ENCODE results near the gene FOXK1. TPM values are rescaled to one million over a fixed set of nuclear protein-coding genes. Genes with fewer than 3 reads are reported as not detected.

Gene FOXK1
- total and polyA plus RNA-seq, 2 experiments from 2014 or later, result 2.3 to 12.7 TPM

GRCh38 chr7:4734587-4735345 is 52.7 kb downstream of the FOXK1 start:
- no peak overlapping the region for H3K27ac Mint-ChIP-seq
- no peak overlapping the region for H3K4me3 ChIP-seq
- no peaks in the 10 kb centered on the region for H3K36me3 ChIP-seq (ENCODE audit: insufficient read depth)
- no peaks in the 10 kb centered on the region for H3K9me3 Mint-ChIP-seq
- no peaks in the 10 kb centered on the region for H3K9me2 ChIP-seq (ENCODE audit: insufficient read depth)
- no peak for TF ChIP-seq CTCF (conservative IDR thresholded peaks at IDR 0.05; ENCODE audit: low read depth in 2 of 2)
- no peak for TF ChIP-seq ZNF462 (CRISPR knock-in tag; IDR thresholded peaks at IDR 0.05)
- peaks cover 25% of the 10 kb centered on the region for H4K20me1 ChIP-seq (replicated peaks; ENCODE audit: insufficient read depth)
- H3K4me1 ChIP-seq (ENCODE audit: insufficient read depth), result peaks cover 11% of the 10 kb centered on the region; the same call in 1 of the 2 replicates
- no peaks in the 10 kb centered on the region; the same call in 1 of the 2 replicates for H3F3A ChIP-seq (replicated peaks; ENCODE audit: low read depth)
- ATAC-seq (no peak), DNase-seq (ENCODE audit: low spot score) (no peak)
- H3K4me2 ChIP-seq, result no peak overlapping the region
- H3K27ac ChIP-seq (ENCODE audit: low read depth), result no peak overlapping the region
- H3K27me3 Mint-ChIP-seq (ENCODE audit: insufficient read depth, low read depth, poor library complexity), result peaks cover 15% of the 10 kb centered on the region
- H3K4me3 Mint-ChIP-seq, result no peak overlapping the region
- H3K4me1 Mint-ChIP-seq, result peaks cover 15% of the 10 kb centered on the region
- H3K79me2 ChIP-seq (replicated peaks; ENCODE audit: insufficient read depth), result no peaks in the 10 kb centered on the region; the same call in 1 of the 2 replicates
- H3K36me3 Mint-ChIP-seq (ENCODE audit: low read depth), result no peaks in the 10 kb centered on the region; the same call in 2 of the 3 replicates
- no peak overlapping the region for H2AFZ ChIP-seq
- H3K27me3 ChIP-seq (ENCODE audit: insufficient read depth), result no peaks in the 10 kb centered on the region
